ENCODE results near the gene GPLD1.
"Not testable (repeated sequence)": the region's sequence is repeated elsewhere in the genome, so short reads cannot be mapped to it uniquely, and the experiment has no call there.

Gene GPLD1

GRCh38 chr6:24489470-24489869, at the start of gene GPLD1:
Gene GPLD1 (minus strand): TSS chr6:24489578. CDS start chr6:24489511, 67 bp downstream.
- DNase-seq (ENCODE audit: low read depth in 2 of 2): no peak

- DNase-seq (ENCODE audit: low read depth in 2 of 2): no peak
Measured at GRCh38 chr6:24537771-24538385, 48.5 kb upstream of the GPLD1 start.

- DNase-seq (ENCODE audit: low read depth in 2 of 2): no peak
Measured at GRCh38 chr6:24537082-24537699, 47.8 kb upstream of the GPLD1 start.

GRCh38 chr6:24536466-24536865, 47.1 kb upstream of the GPLD1 start:
- no peak for DNase-seq (ENCODE audit: low read depth in 2 of 2)

GRCh38 chr6:24535210-24535609, 45.8 kb upstream of the GPLD1 start:
- DNase-seq (ENCODE audit: low read depth in 2 of 2): no peak

GRCh38 chr6:24534329-24534728, 45.0 kb upstream of the GPLD1 start:
- DNase-seq (ENCODE audit: low read depth in 2 of 2): no peak

- no peak for DNase-seq (ENCODE audit: low read depth in 2 of 2)
Measured at GRCh38 chr6:24529985-24530384, 40.6 kb upstream of the GPLD1 start.

- DNase-seq (ENCODE audit: low read depth in 2 of 2): no peak
Measured at GRCh38 chr6:24524805-24525204, 35.4 kb upstream of the GPLD1 start.

GRCh38 chr6:24524329-24524728, 35.0 kb upstream of the GPLD1 start:
- DNase-seq (ENCODE audit: low read depth in 2 of 2): no peak

- DNase-seq (ENCODE audit: low read depth in 2 of 2): no peak
Measured at GRCh38 chr6:24522228-24523176, 33.1 kb upstream of the GPLD1 start.

- DNase-seq (ENCODE audit: low read depth in 2 of 2): peak; percentile 11 to 31
Measured at GRCh38 chr6:24520929-24521546, 31.7 kb upstream of the GPLD1 start.

- no peak for DNase-seq (ENCODE audit: low read depth in 2 of 2)
Measured at GRCh38 chr6:24517659-24518543, 28.5 kb upstream of the GPLD1 start.

GRCh38 chr6:24513602-24514001, 24.2 kb upstream of the GPLD1 start:
- no peak for DNase-seq (ENCODE audit: low read depth in 2 of 2)

GRCh38 chr6:24511976-24512375, 22.6 kb upstream of the GPLD1 start:
- DNase-seq (ENCODE audit: low read depth in 2 of 2): not testable (repeated sequence)

- DNase-seq (ENCODE audit: low read depth in 2 of 2): no peak
Measured at GRCh38 chr6:24506814-24507520, 17.6 kb upstream of the GPLD1 start.

GRCh38 chr6:24504649-24505586, 15.5 kb upstream of the GPLD1 start:
- no peak for DNase-seq (ENCODE audit: low read depth in 2 of 2)

GRCh38 chr6:24504287-24504648, 14.9 kb upstream of the GPLD1 start:
- DNase-seq (ENCODE audit: low read depth in 2 of 2): no peak

- no peak for DNase-seq (ENCODE audit: low read depth in 2 of 2)
Measured at GRCh38 chr6:24501914-24502313, 12.5 kb upstream of the GPLD1 start.

- DNase-seq (ENCODE audit: low read depth in 2 of 2): no peak
Measured at GRCh38 chr6:24501374-24501773, 12.0 kb upstream of the GPLD1 start.

All from stimulated activated CD4-positive, alpha-beta T cell treated with anti-CD3 and anti-CD28 coated beads, Interleukin-1b, Interleukin-23, amount 100 ng/mL, for 4 hours (primary cell).